GM19324 (cell line): ENCODE data around the gene MYH11.

Experiments
- ATAC-seq: cut with Tn5 transposase; IDR thresholded peaks from one replicate; pipeline ENCODE4 v1.9.1; 2021; ENCODE audit warnings: mild to moderate bottlenecking, moderate library complexity; ENCODE audit not compliant: unreplicated experiment, low FRiP score

The MYH11 gene

DNA sequence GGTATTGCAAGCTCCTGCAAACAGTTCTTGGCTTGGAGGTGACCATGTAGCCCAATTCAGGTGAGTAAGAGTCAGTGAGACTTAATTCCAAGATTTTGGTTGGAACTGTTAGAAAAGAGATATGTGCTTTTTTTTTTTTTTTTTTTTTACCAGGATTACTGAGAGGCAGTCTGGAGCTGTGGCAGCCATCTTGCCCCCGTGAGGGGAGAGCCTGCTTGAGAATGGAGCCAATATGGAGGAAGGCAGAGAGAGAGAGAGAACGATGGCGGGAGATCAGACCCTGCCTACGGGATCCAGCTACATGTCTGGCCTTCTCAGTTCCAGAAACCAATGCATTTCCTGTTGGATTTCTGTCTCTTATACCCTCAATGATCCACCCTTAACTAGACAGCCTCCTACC is 97.8 kb downstream of the MYH11 start:
- no peak for ATAC-seq

DNA sequence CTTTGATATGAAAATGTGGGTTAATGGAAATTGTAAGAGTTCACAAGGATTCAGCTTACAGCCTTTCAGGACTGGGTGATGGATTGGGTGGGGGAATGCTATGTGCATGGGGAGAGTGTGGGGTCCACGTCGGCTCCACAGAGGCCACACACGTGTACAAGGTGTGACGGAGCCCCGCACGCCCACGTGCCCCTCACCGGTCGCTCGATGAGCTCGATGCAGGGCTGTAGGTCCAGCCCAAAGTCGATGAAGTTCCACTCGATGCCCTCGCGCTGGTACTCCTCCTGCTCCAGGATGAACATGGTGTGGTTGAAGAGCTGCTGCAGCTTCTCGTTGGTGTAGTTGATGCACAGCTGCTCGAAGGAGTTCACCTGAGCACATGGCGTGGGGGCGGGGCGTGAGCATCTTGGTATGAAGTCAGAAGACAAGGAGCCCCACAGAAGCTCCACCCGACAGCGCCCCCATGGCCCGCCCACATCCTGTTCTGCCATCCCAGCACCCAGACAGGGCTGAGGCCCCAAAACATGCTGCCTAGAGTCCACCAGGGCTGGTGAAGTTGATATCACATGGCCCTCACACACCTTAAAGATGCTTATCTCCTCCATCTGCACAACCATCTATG is 99.1 kb downstream of the MYH11 start:
- no peak for ATAC-seq

DNA sequence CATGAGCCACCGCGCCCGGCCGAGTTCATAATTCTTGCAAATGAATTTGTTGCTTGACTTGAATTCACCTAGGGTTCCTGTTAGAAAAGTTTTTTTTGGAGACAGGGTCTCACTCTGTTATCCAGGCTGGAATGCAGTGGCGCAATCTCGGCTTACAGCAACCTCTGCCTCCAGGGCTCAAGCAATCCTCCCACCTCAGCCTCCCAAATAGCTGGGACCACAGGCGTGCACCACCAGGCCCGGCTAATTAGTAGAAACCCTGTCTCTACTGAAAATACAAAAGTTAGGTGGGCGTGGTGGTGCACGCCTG is 99.8 kb downstream of the MYH11 start:
- ATAC-seq, result no peak

DNA sequence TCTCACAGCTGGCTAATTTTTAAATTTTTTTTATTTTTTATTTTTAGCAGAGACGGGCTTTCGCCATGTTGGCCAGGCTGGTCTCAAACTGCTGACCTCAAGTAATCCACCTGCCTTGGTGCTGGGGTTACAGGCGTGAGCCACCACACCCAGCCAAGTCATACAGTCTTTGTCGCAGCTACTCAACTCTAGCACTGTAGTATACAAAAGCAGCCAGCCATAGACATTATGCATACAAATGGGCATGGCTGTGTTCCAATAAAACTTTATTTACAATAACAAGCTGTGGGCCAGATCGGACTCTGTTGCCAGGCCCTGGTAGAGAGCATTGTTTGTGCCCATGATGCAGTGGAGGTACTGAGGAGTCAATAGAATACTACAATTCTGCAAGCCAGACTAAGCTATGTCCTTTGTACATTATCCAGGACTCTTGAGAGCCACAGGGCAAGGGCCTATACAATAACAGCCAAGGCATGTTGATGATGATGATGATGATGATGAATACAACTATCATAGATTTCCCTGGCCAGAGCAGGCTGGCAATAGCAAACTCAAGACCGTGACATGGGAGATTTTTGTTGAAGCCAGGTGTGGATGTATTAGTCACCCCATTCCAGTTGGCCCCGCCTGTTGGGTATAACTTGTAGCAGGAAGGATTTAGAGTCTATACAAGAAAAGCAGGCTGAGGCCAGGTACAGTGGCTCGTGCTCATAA is 101.8 kb downstream of the MYH11 start:
- ATAC-seq, result no peak

DNA sequence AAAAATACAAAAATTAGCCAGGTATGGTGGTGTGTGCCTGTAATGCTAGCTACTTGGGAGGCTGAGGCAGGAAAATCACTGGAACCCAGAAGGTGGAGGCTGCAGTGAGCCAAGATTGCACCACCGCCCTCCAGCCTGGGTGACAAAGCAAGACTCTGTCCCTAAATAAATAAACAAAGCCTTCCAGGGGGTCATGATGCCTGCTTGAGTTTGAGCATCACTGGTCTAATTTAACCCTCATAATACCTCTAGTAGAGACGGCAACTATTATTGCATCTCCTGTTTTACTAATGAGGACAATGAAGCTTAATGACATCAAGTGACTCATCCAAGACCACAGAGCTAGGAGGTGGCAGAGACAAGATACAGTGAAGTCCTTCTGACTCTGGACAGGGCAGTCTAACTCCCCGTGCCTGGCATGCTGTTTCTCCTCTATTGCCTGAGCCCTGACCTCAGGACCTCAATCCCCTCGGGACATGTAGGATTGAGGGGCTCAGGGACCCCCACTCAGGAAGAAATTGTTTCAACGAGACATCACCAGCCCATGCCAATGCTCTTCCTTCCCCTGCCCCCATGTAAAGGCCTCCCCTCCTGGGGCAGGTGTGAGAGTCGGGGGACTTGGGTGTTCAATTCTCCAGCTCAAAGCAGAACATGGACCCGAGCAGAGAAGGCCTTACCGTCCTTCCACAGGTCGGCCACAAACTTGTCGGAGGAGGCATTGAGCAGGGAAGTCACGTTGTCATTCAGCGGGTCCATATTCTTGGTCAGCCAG is 103.9 kb downstream of the MYH11 start:
- ATAC-seq, result no peak

DNA sequence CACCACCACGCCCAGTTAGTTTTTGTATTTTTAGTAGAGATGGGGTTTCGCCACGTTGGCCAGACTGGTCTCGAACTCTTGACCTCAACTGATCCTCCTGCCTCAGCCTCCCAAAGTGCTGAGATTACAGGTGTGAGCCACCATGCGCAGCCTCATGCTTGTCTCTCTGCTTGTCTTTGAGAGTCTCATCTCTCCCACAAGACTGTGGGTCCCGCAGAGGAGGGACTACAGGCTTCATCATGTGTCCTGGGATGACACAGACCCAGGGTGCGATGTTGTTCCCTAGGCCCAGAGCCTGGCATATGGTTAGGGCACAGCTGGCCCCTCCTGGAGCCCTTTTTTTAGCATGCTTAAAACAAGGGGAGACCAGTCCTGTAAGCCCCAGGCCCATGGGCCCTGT is 104.9 kb downstream of the MYH11 start:
- no peak for ATAC-seq

DNA sequence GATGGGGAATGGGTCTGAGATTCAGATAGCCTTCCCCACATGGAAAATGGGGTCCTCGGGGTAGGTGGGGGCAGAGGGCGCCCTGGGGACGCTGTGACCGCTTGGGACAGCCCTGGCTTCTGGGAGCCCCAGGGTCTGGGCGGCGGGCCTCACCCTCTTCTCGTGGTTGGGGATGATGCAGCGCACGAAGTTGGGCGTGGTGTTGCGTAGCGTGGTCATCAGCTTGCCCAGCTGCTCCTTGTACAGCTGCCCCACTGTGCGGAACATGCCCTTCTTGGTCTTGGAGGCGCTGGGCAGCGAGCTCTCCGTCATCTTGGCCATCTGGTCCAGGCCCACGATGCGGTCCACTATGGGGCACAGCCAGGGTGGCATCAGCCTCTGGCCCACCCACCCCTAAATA is 106.8 kb downstream of the MYH11 start:
- ATAC-seq, result no peak

DNA sequence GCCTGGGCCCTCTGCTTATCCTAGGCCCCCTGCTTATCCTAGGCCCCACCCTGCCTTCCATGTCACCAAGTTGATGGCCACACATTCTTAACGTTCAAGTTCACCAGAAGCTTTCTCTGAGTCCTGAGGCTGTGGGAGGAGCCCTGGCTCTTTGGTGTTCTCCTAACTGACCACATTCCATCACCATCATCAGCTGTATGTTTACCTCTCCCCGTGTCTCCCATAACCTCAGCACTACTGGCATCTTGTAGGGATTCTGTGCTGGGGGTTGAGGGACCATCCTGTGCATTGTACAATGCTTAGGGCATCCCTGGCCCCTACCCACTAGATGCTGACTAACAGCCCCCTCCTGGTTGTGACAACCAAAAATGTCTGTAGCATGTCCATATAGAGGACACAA is 107.5 kb downstream of the MYH11 start:
- no peak for ATAC-seq

DNA sequence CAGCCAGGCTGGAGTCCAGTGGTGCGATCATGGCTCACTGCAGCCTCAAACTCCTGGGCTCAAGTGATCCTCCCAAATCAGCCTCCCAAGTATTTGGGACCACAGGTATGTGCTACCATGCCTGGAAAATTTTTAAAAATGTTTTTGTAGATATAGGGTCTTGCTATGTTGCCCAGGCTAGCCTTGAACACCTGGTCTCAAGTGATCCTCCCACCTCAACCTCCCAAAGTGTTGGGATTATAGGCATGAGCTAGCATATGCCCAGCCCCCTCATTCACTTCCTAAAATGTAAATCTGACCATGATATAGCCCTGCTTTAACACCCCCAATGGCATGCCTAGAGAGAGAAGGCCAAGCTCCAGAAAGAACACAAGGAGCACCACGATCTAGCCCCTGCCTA is 108.2 kb downstream of the MYH11 start:
- ATAC-seq, result no peak

DNA sequence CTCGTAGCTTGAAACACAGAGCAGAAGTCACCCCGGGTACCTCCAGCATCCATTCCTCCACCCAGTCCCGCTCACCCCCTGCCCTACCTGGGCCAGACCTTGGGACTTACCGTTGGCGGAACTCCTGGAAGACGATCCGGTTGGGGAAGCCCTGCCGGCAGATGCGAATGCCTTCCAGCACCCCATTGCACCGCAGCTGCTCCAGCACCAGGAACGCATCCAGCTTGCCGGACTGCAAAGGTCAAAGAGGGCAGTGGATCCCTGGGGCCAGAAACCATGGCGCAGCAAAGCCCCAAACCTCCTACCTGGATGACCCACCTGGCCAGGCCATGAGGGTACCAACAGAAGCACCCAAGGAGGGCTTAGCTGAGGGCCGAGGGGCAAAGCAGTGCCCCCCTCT is 108.9 kb downstream of the MYH11 start:
- ATAC-seq, result no peak

DNA sequence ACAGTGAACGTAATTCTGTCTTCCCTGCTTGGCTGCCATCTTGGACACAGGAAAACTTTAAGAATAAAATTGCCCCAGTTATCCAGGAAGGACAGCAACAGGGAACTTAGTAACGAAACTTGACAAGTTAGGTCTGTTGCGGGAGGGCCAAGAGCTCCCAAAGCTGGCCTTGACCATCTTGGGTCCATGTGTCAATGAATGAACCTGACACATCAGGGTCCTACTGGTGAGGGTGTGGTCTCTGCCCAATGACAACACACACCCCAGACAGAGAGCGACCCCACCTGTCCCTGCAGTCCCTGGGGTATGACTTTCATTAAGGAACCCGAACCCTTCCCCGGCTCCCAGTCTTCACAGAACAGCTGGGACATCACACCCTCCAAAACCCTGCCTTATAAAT is 110.5 kb downstream of the MYH11 start:
- ATAC-seq, result no peak

DNA sequence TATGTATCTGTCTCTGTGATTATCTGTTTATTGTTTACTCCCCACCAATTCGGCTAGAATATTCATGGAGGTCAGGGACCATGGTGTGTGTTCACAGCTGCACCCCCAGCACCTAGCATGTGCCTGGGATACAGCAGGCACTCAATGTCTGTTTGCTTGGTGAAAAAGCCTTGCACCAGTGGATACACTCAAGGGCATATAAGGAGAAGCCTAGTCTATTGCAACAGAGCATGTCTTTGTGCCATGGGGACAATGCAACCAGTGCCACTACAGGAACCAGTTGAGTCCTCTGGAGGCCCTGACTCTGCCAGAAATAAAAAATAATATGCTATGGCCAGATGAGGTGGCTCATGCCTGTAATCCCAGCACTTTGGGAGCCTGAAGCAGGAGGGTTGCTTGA is 113.2 kb downstream of the MYH11 start:
- ATAC-seq, result no peak

DNA sequence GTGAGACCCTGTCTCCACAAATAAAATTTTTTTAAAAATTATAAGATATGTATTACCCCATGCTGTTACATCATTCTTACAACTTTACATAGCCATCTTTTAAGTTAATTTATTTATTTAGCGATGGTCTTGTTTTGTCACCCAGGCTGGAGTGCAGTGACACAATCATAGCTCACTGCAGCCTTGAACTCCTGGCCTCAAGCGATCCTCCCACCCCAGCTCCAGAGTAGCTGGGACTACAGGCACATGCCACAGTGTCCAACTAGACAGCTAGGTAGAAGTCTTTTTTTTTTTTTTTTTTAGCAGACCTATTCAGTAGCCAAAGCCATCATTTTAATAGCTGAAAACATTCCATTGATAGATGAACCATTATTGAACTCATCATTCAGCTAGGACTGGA is 114.1 kb downstream of the MYH11 start:
- ATAC-seq, result no peak

DNA sequence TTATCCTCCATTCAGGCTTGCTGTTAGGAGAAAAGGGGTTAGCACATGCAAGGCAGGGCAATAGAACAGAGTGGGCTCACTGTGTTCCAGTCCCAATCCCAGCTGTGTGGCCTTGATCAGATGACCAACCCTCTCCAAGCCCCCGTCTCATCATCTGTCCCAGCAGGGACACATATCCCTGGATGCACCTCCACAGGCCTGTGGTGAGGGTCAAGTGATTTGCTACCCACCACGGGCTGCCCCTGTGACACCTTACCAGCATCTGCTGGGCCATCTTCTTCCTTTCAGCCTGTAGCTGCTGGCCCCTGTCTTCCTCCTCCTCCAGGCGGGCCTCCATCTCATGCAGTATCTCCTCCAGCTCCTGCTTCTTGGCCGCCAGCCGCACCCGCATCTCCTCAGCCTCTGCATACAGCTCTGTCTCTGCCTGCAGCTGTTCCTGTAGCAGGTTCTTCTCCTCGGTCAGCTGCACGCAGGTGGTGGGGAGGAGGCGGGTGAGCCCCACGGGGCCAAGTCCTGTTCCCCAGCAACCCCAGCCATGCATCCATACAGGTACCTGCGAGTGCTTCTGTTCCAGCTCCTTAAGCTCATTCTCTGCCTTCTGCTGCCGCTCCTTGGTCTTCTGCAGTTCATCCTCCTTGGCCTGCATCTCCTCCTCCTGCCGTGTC is 115.5 kb downstream of the MYH11 start:
- no peak for ATAC-seq

DNA sequence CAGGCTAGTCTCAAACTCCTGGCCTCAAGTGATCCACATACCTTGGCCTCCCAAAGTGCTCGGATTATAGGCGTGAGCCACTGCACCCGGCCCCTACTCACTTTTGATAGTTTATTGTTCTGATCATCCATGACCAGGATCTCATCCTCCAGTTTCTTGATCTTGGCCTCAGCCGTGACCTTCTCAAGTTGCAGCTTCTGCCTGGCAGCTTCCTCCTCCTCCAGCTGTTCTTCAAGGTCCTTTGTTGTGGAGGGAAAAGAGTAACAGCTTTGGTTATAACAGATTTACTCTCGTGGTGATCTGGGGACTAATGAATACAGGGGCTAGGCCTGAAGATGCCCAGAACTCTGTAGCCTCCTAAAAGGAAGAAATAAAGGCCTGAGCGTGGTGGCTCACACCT is 116.9 kb downstream of the MYH11 start:
- ATAC-seq, result no peak

DNA sequence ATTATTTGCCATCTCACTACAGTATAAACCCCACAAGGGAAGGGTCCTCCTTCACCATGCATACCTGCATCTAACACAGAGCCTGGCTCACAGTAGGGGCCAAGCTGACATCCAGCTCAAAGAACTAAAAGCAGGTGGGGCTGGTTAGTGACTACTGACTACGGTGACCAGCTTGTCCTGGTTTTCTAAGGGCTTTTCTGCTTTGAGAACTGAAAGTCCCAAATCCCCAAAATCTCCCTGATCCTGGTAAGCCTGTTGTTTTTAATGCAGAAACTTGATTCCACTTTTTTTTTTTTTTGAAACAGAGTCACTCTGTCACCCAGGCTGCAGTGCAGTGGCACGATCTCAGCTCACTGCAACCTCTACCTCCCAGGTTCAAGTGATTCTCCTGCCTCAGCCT is 117.4 kb downstream of the MYH11 start:
- no peak for ATAC-seq

DNA sequence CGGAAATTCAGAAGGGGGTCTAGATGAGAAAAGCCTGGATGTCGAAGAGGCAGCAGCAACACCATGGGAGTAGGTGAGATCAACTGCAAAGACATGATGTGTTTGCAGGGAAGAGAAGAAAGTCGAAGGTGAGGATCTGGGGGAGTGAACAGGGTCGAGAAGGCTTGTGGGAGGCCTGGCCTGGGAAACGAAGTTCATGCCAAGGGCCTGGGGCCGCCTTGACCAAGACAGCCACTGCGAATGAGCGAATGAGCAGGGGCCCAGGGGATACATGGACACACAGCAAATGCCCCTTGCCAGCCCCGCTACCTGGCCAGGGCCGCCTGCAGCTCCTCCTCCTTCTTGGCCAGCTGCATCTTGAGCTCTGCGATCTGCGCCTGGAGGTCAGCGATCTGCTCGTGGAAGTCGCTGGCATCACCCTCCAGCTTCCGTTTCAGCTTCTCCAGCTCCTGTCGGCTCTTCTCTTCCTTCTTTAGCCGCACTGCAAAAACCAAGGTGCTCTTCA is 119.6 kb downstream of the MYH11 start:
- no peak for ATAC-seq

DNA sequence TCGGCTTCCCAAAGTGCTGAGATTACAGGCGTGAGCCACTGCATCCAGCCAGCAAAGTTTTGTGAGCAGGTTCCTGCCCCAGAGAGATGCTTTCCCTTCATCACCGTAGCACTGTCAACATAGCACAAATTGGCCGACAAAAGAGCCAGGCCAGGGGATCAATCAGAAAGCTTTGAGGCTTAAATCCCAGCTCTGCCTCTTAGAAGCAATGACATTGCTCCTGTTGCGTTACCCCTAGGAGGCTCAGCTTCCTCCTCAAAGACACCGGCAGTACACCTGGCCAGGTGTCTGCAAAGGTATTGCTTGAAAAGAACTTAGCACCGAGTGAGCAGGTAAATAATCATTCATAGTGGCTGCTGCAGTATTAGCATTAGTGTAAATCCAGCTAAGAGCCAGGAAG is 120.3 kb downstream of the MYH11 start:
- no peak for ATAC-seq

DNA sequence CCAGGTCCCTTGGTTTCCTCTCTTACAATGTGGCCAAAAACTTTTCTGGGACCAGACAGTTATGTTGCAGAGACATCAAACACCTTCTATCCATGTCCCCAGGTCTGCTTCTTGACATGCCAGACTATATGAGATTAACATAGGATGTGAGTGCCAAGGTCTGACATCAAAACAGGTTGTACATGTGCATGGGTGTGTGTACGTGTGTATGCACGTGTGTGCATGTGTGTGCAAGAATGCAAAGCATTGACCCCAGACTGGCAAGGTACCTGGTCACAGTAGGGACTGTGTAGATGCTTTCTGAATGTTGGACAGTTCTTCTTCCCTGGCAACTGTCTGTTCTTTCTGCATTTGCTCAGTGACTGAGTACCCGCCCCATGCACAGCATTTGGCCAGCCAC is 121.2 kb downstream of the MYH11 start:
- ATAC-seq, result no peak

DNA sequence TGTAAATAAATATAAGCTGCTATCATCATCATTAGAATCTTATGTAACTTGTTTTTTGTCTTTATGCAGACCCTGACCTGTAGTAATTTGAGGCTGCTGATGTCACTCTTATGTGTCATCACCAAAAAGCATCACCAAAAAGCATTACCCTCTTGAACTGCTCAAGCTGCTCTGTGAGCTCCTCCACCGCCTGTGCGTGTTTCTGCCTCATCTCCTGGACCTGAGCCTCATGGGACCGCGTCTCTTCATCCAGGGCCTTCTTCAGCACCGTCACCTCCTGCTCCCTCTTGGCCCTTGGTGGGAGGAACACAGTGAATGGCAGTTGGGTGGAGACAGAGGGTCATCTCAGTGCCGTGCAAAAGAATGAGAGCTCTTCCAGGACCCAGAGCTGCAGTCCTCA is 124.4 kb downstream of the MYH11 start:
- ATAC-seq, result no peak

DNA sequence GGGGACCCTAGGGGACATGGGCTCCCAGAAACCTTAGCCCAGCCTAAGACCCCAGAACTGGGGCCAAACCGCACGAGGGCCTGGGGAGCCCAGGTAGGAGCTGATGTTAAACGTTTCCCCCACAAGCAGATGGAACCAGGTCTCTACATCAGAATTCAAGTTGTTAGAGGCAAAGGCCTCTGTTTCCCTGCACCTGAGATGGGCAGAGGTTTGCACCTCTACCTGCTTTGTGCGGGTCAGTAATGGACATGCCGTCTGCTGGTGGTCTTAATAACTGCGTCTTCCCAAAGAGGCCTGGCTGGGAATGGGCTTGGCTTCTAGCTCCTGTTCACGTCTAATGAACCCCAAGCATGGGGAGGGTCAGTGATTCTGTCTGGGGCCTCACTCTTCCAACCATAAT is 127.7 kb downstream of the MYH11 start:
- no peak for ATAC-seq
